ENCODE data around the gene UPP1. TPM values are rescaled to one million over a fixed set of nuclear protein-coding genes. Genes with fewer than 3 reads are reported as not detected.
"Not testable (repeated sequence)": the region's sequence is repeated elsewhere in the genome, so short reads cannot be mapped to it uniquely, and the experiment has no call there.

Gene UPP1
- total RNA-seq, 1 donor from 2014 or later = 23.1 TPM

DNA sequence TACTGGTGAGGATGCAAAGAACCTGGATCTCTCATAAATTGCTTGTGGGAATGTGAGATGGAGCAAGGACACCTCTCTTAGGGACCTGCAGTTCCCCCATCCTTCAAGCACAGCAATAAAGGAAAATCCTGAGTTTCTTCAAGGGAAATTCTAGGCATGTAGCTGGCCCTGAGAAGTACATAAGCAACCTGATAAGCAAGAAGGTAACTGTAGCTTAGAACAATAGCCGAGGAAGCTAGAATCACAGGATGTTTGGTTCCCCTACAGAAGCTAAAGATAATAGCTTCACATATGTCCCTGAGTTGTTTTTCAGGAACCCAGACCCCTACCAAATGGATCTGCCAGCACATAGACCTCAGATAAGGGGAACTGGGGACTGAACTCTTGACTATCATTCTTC lies 11.6 kb upstream of the UPP1 start:
- Mint-ChIP-seq H3K4me1 (no peaks in the 10 kb centered on the region), H3K4me3 (no peak overlapping the region), H3K36me3 (ENCODE audit: low read depth) (no peaks in the 10 kb centered on the region), H3K9me3 (peaks cover 1% of the 10 kb centered on the region), H3K27ac (ENCODE audit: unreplicated experiment) (no peak overlapping the region), H3K27me3 (ENCODE audit: low read depth) (no peaks in the 10 kb centered on the region)
- TF ChIP-seq, protein P1, sequence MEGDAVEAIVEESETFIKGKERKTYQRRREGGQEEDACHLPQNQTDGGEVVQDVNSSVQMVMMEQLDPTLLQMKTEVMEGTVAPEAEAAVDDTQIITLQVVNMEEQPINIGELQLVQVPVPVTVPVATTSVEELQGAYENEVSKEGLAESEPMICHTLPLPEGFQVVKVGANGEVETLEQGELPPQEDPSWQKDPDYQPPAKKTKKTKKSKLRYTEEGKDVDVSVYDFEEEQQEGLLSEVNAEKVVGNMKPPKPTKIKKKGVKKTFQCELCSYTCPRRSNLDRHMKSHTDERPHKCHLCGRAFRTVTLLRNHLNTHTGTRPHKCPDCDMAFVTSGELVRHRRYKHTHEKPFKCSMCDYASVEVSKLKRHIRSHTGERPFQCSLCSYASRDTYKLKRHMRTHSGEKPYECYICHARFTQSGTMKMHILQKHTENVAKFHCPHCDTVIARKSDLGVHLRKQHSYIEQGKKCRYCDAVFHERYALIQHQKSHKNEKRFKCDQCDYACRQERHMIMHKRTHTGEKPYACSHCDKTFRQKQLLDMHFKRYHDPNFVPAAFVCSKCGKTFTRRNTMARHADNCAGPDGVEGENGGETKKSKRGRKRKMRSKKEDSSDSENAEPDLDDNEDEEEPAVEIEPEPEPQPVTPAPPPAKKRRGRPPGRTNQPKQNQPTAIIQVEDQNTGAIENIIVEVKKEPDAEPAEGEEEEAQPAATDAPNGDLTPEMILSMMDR (conservative IDR thresholded peaks at IDR 0.05) = no peak
- no peak for DNase-seq (ENCODE audit: low read depth, low spot score)

DNA sequence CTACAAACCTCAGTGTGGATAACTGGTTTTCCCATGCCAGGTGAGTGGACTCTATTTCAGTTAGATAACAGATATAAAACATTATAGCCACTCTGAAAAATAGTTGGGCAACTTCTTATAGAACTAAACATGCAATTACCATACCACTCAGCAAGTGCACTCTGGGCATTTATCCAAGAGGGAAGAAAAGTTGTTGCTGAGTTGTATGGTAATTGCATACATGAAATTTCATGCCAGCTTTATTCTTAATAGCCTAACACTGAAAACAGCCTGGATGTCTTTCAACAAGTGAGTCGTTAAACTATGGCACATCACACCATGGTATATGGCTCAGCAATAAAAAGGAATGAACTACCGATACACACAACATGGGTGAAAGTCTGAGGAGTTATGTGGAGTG lies 10.6 kb upstream of the UPP1 start:
- Mint-ChIP-seq H3K4me1 (no peaks in the 10 kb centered on the region), H3K36me3 (ENCODE audit: low read depth) (no peaks in the 10 kb centered on the region), H3K4me3 (no peak overlapping the region), H3K27me3 (ENCODE audit: low read depth) (no peaks in the 10 kb centered on the region), H3K27ac (ENCODE audit: unreplicated experiment) (no peak overlapping the region), H3K9me3 (no peaks in the 10 kb centered on the region)
- no peak for DNase-seq (ENCODE audit: low read depth, low spot score)
- TF ChIP-seq, protein P1 (conservative IDR thresholded peaks at IDR 0.05) = no peak

DNA sequence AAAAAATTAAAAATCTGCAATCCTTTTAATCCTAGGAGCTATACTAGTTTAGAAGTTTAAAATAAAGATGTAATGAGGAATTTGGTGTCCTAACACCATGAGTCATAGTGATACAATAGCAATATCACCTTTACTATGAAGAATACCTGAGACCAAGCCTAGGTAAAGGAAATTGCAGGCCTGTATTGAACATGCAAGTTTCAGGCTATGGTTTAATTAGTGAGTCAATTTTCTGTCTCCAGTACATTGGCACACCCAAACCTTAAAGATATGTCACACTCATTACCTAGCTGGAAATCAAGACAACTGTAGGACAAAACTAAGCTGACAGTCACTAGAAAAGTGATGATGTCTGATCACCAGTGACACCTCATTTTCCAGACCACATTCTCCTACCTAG lies 6.7 kb upstream of the UPP1 start:
- peaks cover 16% of the 10 kb centered on the region for H3K4me1 Mint-ChIP-seq
- H3K36me3 Mint-ChIP-seq (ENCODE audit: low read depth); H3K27me3 Mint-ChIP-seq (ENCODE audit: low read depth); H3K9me3 Mint-ChIP-seq; H3K4me3 Mint-ChIP-seq; H3K27ac Mint-ChIP-seq (ENCODE audit: unreplicated experiment); DNase-seq (ENCODE audit: low read depth, low spot score): not testable (repeated sequence)

DNA sequence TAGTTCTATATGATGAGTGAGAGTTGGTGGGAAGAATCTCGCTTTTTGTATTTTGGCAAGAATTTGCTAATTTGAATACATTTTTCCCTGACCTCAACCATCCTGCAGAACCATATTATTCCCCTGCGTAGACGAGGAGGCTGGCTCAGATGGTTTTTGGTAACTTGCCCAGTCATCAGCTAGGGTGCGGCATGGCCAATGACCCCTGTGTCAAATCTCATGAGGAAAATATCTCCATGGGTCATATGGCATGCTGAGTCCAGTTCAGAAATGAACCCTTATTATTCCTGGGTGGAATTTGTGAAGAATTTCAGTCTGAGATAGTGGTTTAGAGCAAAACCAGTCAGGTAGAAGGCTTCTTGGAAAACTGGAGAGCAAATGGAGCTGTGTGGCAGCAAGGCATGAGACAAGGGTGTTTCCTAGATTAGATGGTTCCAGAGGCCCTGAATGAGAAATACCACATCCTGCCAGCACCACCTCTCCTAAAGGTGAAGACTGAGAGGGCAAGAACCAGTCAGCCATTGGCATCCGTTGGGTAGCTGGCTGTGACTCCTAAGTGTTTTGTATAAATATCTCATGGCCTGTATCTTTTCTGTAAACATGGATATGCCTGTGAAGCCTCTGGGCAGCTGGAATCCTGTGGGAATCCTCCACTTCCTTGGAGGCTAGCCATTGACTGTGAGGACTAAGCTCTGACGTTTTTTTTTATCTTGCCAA lies 5.8 kb upstream of the UPP1 start:
- DNase-seq (ENCODE audit: low read depth, low spot score) = no peak
- Mint-ChIP-seq H3K9me3 (no peaks in the 10 kb centered on the region), H3K36me3 (ENCODE audit: low read depth) (no peaks in the 10 kb centered on the region), H3K27me3 (ENCODE audit: low read depth) (no peaks in the 10 kb centered on the region), H3K27ac (ENCODE audit: unreplicated experiment) (no peak overlapping the region), H3K4me1 (peaks cover 20% of the 10 kb centered on the region), H3K4me3 (peak overlapping the region; percentile 5)
- TF ChIP-seq, protein P1 (conservative IDR thresholded peaks at IDR 0.05) = no peak

DNA sequence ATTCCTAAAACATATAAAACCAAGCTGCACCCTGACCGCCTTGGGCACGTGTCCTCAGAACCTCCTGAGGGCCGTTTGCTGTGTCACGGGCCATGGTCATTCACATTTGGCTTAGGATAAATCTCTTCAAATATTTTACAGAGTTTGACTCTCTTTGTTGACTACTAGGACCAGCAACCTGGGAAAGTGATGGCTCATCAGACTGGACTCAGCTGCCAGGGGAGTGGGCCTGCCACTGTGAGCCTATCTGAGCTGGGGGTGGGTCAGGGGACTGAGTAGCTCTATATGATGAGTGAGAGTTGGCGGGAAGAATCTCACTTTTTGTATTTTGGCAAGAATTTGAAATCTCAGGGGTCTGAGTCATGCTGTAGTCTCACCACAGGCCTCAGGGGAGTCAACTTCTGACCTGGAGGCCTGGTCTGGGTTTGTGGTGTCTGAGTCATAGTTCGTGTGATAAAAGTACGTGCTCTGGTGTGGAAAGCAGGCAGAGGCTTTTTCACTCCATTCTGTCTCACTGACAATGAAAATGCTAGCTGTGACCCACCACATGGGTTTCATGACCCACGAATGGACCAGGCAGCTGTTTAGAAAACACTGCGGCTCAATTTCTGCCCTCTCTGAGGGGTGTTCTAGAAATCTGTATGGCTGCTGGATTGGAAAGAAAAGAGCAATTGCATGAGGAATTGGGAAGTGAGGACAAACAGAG lies 4.2 kb upstream of the UPP1 start:
- no peaks in the 10 kb centered on the region for H3K9me3 Mint-ChIP-seq
- H3K36me3 Mint-ChIP-seq (ENCODE audit: low read depth) = no peaks in the 10 kb centered on the region
- no peaks in the 10 kb centered on the region for H3K27me3 Mint-ChIP-seq (ENCODE audit: low read depth)
- H3K4me3 Mint-ChIP-seq = peak overlapping the region; percentile 2
- peak overlapping the region; percentile 7 for H3K27ac Mint-ChIP-seq (ENCODE audit: unreplicated experiment)
- peaks cover 27% of the 10 kb centered on the region for H3K4me1 Mint-ChIP-seq
- TF ChIP-seq, protein P1 (conservative IDR thresholded peaks at IDR 0.05) = no peak
- DNase-seq (ENCODE audit: low read depth, low spot score) = no peak

DNA sequence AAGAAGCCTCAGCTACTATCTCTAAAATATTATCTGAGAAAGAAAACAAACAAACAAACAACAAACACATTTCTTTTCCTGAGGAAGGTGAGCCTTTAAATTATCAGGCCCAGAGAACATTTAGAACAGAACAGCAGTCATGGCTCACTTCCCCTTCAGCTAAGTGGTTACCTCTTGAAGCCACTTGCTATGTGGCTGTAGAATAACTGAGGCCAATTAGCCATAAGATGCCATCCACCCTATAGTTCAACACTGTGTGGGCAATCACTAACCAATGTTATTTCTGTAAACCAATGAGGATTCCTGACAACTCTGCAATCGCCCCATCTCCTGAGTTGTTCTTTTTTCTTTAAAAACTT lies 3.7 kb upstream of the UPP1 start:
- Mint-ChIP-seq H3K4me3 (peak overlapping the region; percentile 2), H3K27ac (ENCODE audit: unreplicated experiment) (peak overlapping the region; percentile 7), H3K4me1 (peaks cover 33% of the 10 kb centered on the region), H3K36me3 (ENCODE audit: low read depth) (no peaks in the 10 kb centered on the region), H3K9me3 (no peaks in the 10 kb centered on the region), H3K27me3 (ENCODE audit: low read depth) (no peaks in the 10 kb centered on the region)
- TF ChIP-seq, protein P1 (conservative IDR thresholded peaks at IDR 0.05) = no peak
- DNase-seq (ENCODE audit: low read depth, low spot score) = no peak
